GM21825 (cell line): ENCODE data around the gene PRDM11.

Source experiments
- ATAC-seq: cut with Tn5 transposase; IDR thresholded peaks from one replicate; pipeline ENCODE4 v1.9.1; 2021; ENCODE audit warnings: mild to moderate bottlenecking, moderate library complexity; ENCODE audit not compliant: unreplicated experiment

Gene PRDM11

GRCh38 chr11:45157247-45158209 lies 11.1 kb downstream of the PRDM11 start:
- no peak for ATAC-seq

- no peak for ATAC-seq
Observed at GRCh38 chr11:45158210-45158731, 11.8 kb downstream of the PRDM11 start.

- ATAC-seq: no peak
Observed at GRCh38 chr11:45158891-45159605, 12.6 kb downstream of the PRDM11 start.

GRCh38 chr11:45159781-45160365 lies 13.4 kb downstream of the PRDM11 start:
- ATAC-seq: no peak

GRCh38 chr11:45161252-45162063 lies 15.0 kb downstream of the PRDM11 start:
- no peak for ATAC-seq

- ATAC-seq: no peak
Observed at GRCh38 chr11:45162064-45162375, 15.6 kb downstream of the PRDM11 start.

- no peak for ATAC-seq
Observed at GRCh38 chr11:45162916-45163879, 16.8 kb downstream of the PRDM11 start.

GRCh38 chr11:45163956-45164575 lies 17.6 kb downstream of the PRDM11 start:
- ATAC-seq: no peak

- no peak for ATAC-seq
Observed at GRCh38 chr11:45165386-45165785, 18.9 kb downstream of the PRDM11 start.

GRCh38 chr11:45165806-45166603 lies 19.6 kb downstream of the PRDM11 start:
- no peak for ATAC-seq

- ATAC-seq: no peak
Observed at GRCh38 chr11:45166604-45166897, 20.1 kb downstream of the PRDM11 start.

- no peak for ATAC-seq
Observed at GRCh38 chr11:45167283-45167682, 20.8 kb downstream of the PRDM11 start.

GRCh38 chr11:45168366-45169130 lies 22.1 kb downstream of the PRDM11 start:
- ATAC-seq: no peak

- ATAC-seq: no peak
Observed at GRCh38 chr11:45169310-45170072, 23.1 kb downstream of the PRDM11 start.

- ATAC-seq: no peak
Observed at GRCh38 chr11:45170484-45170883, 24.0 kb downstream of the PRDM11 start.

GRCh38 chr11:45171550-45171949 lies 25.1 kb downstream of the PRDM11 start:
- ATAC-seq: no peak

- ATAC-seq: no peak
Observed at GRCh38 chr11:45173064-45173463, 26.6 kb downstream of the PRDM11 start.
